Karpas-422 (cell line): ENCODE measurements around the gene IGIP. TPM values are rescaled to one million over a fixed set of nuclear protein-coding genes. Genes with fewer than 3 reads are reported as not detected.

Experiments
- DNase-seq: peaks from one replicate; pipeline ENCODE4 v3.0.0-alpha.2; 2015
- H2AFZ ChIP-seq: fragments of 200-600 bp; sonication (generic); 2 replicates; pipeline ENCODE4 v1.6.1; 2014; ENCODE audit warnings: antibody characterized with exemption, low read length, mixed read lengths
- H3K27ac ChIP-seq: fragments of 200-600 bp; sonication (generic); 2 replicates; pipeline ENCODE4 v1.5.1; 2014; ENCODE audit warnings: mild to moderate bottlenecking, low read length, moderate library complexity
- H3K27me3 ChIP-seq: fragments of 200-600 bp; sonication (generic); 2 replicates; pipeline ENCODE4 v1.6.1; 2014; ENCODE audit warnings: low read length, mixed read lengths
- H3K36me3 ChIP-seq: fragments of 200-600 bp; sonication (generic); 2 replicates; pipeline ENCODE4 v1.6.1; 2014; ENCODE audit warnings: low read length, mixed read lengths; ENCODE audit not compliant: insufficient read depth
- H3K4me1 ChIP-seq: fragments of 200-600 bp; sonication (generic); 2 replicates; pipeline ENCODE4 v1.6.1; 2014; ENCODE audit warnings: mild to moderate bottlenecking, low read length, mixed read lengths
- H3K4me2 ChIP-seq: fragments of 200-600 bp; sonication (generic); 2 replicates; pipeline ENCODE4 v1.6.1; 2014; ENCODE audit warnings: low read length, low read depth, mild to moderate bottlenecking; ENCODE audit not compliant: poor library complexity, severe bottlenecking
- H3K4me3 ChIP-seq: fragments of 200-600 bp; sonication (generic); 2 replicates; pipeline ENCODE4 v1.5.1; 2014; ENCODE audit warnings: mild to moderate bottlenecking, antibody characterized with exemption, low read length, mixed read lengths
- H3K79me2 ChIP-seq: fragments of 200-600 bp; sonication (generic); 2 replicates; pipeline ENCODE4 v1.6.1; 2014; ENCODE audit warnings: mild to moderate bottlenecking, low read length, mixed read lengths
- H3K9ac ChIP-seq: fragments of 200-600 bp; sonication (generic); 2 replicates; pipeline ENCODE4 v1.6.0; 2014; ENCODE audit warnings: low read length
- H3K9me2 ChIP-seq: fragments of 200-600 bp; sonication (generic), shearing (Covaris generic); replicated peaks from 2 replicates; pipeline ENCODE4 v1.6.0; 2014; ENCODE audit warnings: mild to moderate bottlenecking, low read length, moderate library complexity; ENCODE audit not compliant: insufficient read depth
- H3K9me3 ChIP-seq: fragments of 300-700, 200-600 bp; sonication (generic); 2 replicates; pipeline ENCODE4 v1.6.1; 2014; ENCODE audit warnings: low read length, mixed read lengths
- H4K20me1 ChIP-seq: fragments of 200-600 bp; sonication (generic); 2 replicates; pipeline ENCODE4 v1.6.1; 2014; ENCODE audit warnings: mild to moderate bottlenecking, antibody characterized with exemption, low read length, low read depth; ENCODE audit not compliant: insufficient read depth
- total RNA-seq: library from RNA; depleted of rRNA; stranded (reverse); fragments of >200 nt; shearing (Covaris generic); gene quantifications from 2 replicates; pipeline ENCODE4 v1.2.3, GENCODE V29; 2014; ENCODE audit warnings: low replicate concordance

IGIP gene
- total RNA-seq, 1 experiment from 2014 or later, result 3.9 TPM

DNA sequence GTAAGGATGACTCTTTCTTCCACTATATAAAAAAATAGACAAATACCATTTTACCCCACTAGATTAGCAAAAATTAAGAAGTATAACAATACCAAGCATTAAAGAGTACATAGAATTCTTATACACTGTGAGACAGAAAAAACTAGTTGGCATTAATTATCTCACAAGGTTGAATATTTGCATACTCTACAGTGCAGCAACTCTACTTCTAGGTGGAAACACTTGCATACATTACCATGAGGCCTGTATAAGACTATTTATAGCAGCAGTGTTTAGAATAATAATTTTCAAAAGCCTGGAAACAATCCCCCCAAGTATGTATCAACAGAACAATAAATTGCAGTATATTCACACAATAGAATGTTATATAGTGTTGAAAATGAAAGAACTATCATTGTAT lies 30.8 kb upstream of the IGIP start:
- Histone ChIP-seq H3K27me3 (no peaks in the 10 kb centered on the region), H3K4me3 (no peak overlapping the region), H3K9me3 (peaks cover 10% of the 10 kb centered on the region; the same call in 1 of the 2 replicates), H3K27ac (no peak overlapping the region), H3K79me2 (no peaks in the 10 kb centered on the region), H2AFZ (no peak overlapping the region), H4K20me1 (no peaks in the 10 kb centered on the region), H3K9me2 (no peaks in the 10 kb centered on the region), H3K4me1 (no peaks in the 10 kb centered on the region), H3K4me2 (no peak overlapping the region), H3K9ac (no peak overlapping the region), H3K36me3 (no peaks in the 10 kb centered on the region)
- no peak for DNase-seq

DNA sequence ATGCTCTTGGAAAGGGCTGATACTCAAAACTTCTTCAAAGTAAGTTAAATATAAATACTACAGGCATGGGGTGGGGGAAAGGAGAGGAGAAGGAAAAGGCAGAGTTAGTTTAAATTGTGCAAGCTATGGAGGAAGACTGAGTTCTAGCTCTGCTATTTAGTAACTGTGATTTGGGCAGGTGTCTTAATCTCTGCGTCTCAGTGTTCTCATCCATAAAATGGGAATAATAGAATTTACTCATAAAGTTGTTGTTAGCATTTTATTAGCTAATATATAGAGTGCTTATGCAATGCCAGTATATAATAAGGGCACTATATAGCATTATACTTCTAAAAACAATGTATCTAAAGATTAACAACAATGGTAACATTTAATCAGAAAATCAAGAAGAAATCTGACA lies 24.6 kb upstream of the IGIP start:
- H3K27me3 ChIP-seq, result no peaks in the 10 kb centered on the region
- no peak overlapping the region for H3K4me2 ChIP-seq
- H3K36me3 ChIP-seq, result no peaks in the 10 kb centered on the region
- no peaks in the 10 kb centered on the region for H4K20me1 ChIP-seq
- H3K79me2 ChIP-seq, result no peaks in the 10 kb centered on the region
- H3K9me3 ChIP-seq, result no peaks in the 10 kb centered on the region
- no peaks in the 10 kb centered on the region for H3K4me1 ChIP-seq
- H2AFZ ChIP-seq, result no peak overlapping the region
- no peak overlapping the region for H3K9ac ChIP-seq
- H3K9me2 ChIP-seq, result no peaks in the 10 kb centered on the region
- no peak for DNase-seq
- H3K4me3 ChIP-seq, result no peak overlapping the region
- H3K27ac ChIP-seq, result no peak overlapping the region

DNA sequence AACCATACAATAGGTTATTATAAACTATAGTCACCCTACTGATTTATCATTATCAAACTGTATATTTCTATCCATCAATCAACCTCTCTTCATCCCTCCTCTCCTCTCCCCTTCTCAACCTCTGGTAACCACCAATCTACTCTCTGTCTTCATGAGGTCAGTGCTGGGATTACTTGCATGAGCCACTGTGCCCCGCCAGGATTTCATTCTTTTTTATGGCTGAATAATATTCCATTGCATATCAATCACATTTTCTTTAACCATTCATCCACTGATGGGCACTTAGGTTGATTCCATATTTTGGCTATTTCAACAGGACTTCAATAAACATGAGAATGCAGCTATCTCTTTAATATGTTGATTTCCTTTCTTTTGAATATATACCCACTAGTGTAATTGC lies 22.6 kb upstream of the IGIP start:
- Histone ChIP-seq H3K27ac (no peak overlapping the region), H3K4me3 (no peak overlapping the region), H3K9me3 (no peaks in the 10 kb centered on the region), H4K20me1 (no peaks in the 10 kb centered on the region), H3K9me2 (no peaks in the 10 kb centered on the region), H2AFZ (no peak overlapping the region), H3K4me1 (peaks cover 8% of the 10 kb centered on the region), H3K4me2 (no peak overlapping the region), H3K9ac (no peak overlapping the region), H3K27me3 (no peaks in the 10 kb centered on the region), H3K36me3 (no peaks in the 10 kb centered on the region), H3K79me2 (no peaks in the 10 kb centered on the region)
- DNase-seq, result no peak

DNA sequence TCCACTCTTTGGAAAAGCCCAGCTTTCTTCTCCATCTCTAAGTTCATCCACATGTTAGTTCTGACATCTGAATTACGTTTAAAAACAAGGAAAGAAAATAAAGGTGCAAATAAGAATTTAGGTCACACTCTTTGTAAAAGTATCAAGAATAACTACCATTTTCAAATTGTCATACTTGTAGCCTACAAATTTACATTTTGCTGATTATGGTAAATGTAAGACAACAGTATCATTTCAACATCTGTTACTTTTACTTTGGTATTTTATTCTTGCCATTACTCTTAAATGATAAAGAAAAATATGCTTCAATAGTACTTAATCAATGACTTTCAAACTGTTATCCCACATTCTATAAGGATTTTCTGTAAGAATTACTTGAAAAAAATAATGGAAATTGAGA lies 21.6 kb upstream of the IGIP start:
- Histone ChIP-seq H3K9ac (no peak overlapping the region), H3K4me1 (peaks cover 16% of the 10 kb centered on the region), H3K79me2 (no peaks in the 10 kb centered on the region; the same call in 1 of the 2 replicates), H3K4me3 (no peak overlapping the region), H3K36me3 (no peaks in the 10 kb centered on the region), H3K27me3 (no peaks in the 10 kb centered on the region), H4K20me1 (peaks cover 5% of the 10 kb centered on the region; the same call in 1 of the 2 replicates), H3K27ac (no peak overlapping the region), H2AFZ (no peak overlapping the region), H3K9me3 (no peaks in the 10 kb centered on the region), H3K4me2 (no peak overlapping the region), H3K9me2 (no peaks in the 10 kb centered on the region)
- DNase-seq, result no peak

DNA sequence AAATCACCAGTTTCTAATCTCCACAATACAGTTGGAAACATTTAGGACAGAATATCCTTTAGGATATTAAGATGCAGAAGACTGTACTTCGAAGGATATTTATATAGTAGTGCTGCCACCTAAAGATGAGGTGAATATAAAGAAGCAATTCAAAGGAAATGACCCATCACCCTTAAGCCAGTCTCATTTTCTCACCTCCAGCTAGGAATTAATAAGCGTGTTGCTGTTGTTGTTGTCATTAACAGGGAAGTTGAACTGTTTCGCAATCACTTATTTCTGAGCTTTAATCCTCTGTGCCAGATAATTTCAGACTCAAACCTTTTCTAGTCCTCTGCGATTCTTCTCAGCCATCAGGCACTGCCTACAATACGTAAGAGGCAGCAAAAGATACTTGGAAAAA lies 19.6 kb upstream of the IGIP start:
- Histone ChIP-seq H2AFZ (no peak overlapping the region), H3K79me2 (no peaks in the 10 kb centered on the region; the same call in 1 of the 2 replicates), H3K9me2 (no peaks in the 10 kb centered on the region), H3K9me3 (no peaks in the 10 kb centered on the region), H3K4me2 (no peak overlapping the region), H4K20me1 (peaks cover 6% of the 10 kb centered on the region; the same call in 1 of the 2 replicates), H3K36me3 (no peaks in the 10 kb centered on the region), H3K4me3 (no peak overlapping the region), H3K9ac (no peak overlapping the region), H3K4me1 (peaks cover 22% of the 10 kb centered on the region), H3K27me3 (no peaks in the 10 kb centered on the region; the same call in 1 of the 2 replicates), H3K27ac (no peak overlapping the region)
- DNase-seq, result no peak

DNA sequence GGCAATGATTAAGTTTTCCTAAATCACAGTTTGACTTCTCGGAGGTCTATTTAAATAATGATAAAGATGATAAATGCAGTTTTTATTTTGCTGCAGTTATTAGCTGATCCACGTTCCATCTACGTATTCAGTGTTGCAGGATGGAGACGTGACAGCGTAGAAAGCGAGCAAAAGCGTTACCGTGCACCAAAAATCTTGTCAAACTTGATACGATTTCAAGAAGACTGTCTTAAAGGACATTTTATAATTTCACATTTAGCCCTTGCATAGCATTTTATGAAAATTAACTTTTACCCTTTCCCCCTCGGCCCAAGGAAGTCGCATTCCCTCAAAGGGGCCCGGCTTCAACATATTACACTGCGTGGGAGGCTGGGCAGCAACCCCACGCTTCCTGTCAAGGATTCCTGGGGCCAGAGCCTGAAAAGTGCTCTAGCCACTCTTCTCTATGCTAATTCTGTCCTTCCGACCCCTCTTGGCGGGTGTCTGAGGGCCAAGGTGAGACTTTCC lies 18.9 kb upstream of the IGIP start:
- peak overlapping the region; percentile 90 for H2AFZ ChIP-seq
- no peak for DNase-seq
- peak overlapping the region; percentile 69 for H3K4me3 ChIP-seq

DNA sequence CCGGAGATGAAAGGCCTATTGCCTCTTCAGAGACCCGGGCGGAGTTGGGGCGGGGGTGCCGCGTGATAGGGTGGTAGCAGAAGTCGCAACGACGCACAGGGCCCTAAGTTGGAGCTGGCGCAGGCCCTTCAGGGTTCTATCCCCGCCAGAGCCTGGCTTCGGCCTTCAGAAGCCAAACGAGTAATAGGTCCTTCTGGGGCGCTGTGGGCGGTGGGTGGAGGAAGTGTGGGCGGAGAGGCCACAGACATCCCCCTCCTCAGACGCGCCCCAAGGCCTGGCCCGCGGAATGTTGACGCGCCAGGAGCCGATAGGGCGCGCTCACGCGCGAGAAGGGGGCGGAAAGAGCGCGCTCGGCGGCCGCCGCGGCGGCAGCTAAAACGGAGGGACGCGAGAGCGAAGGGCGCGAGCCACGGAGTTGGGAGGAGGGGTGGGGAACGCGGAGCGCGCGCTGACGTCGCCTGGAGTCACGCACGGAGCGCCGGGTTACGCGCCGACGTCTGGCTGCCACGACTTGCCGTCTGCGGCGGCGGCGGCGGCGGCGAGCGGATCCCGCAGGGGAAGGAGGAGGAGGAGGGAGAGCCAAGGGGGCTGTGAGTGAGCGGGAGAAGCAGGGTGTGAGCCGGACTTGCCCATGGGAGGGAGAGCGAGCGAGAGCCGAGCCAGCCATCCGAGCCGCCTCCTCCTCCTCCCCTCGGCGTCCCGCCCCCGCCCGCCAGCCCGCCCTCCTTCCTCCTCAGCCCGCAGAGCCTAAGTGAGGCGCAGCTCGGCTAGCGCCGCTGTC lies 18.2 kb upstream of the IGIP start:
- no peaks in the 10 kb centered on the region; the same call in 1 of the 2 replicates for H3K79me2 ChIP-seq
- 0 out of 2 replicates have a peak overlapping the region, but pooled peaks have one; percentile 31 for H3K27ac ChIP-seq
- peak; percentile 97 for DNase-seq
- H3K9ac ChIP-seq, result peak overlapping the region; percentile 89
- H3K4me1 ChIP-seq, result peaks cover 34% of the 10 kb centered on the region
- no peaks in the 10 kb centered on the region for H3K9me3 ChIP-seq
- no peaks in the 10 kb centered on the region; the same call in 1 of the 2 replicates for H3K27me3 ChIP-seq
- H3K9me2 ChIP-seq, result no peaks in the 10 kb centered on the region
- peaks cover 15% of the 10 kb centered on the region for H4K20me1 ChIP-seq
- H2AFZ ChIP-seq, result peak overlapping the region; percentile 90
- peak overlapping the region; percentile 93 for H3K4me2 ChIP-seq
- peak overlapping the region; percentile 69 for H3K4me3 ChIP-seq
- H3K36me3 ChIP-seq, result no peaks in the 10 kb centered on the region

More for the DNA sequence above, 18.9 kb upstream of the IGIP start:
- Histone ChIP-seq H3K9me3 (no peaks in the 10 kb centered on the region), H3K9ac (peak overlapping the region; percentile 89), H3K36me3 (no peaks in the 10 kb centered on the region), H4K20me1 (peaks cover 9% of the 10 kb centered on the region; the same call in 1 of the 2 replicates), H3K27ac (0 out of 2 replicates have a peak overlapping the region, but pooled peaks have one; percentile 31), H3K4me1 (peaks cover 28% of the 10 kb centered on the region), H3K79me2 (no peaks in the 10 kb centered on the region; the same call in 1 of the 2 replicates), H3K4me2 (peak overlapping the region; percentile 93), H3K27me3 (no peaks in the 10 kb centered on the region; the same call in 1 of the 2 replicates), H3K9me2 (no peaks in the 10 kb centered on the region)
